Measurements from ENCODE around the gene NAGLU.

GRCh38 chr17:42568341-42569111 lies 32.5 kb downstream of the NAGLU start:
- no peak for TF ChIP-seq CREB1 (IDR thresholded peaks at IDR 0.05; ENCODE audit: low read depth)
- TF ChIP-seq ESRRA (IDR thresholded peaks at IDR 0.05; ENCODE audit: low read length) = no peak
- no peak for TF ChIP-seq TCF12 (IDR thresholded peaks at IDR 0.05; ENCODE audit: low read depth, low read length)
- no peak for TF ChIP-seq TARDBP (IDR thresholded peaks at IDR 0.05; ENCODE audit: borderline replicate concordance)
- TF ChIP-seq EGR1 (IDR thresholded peaks at IDR 0.05; ENCODE audit: borderline replicate concordance in 1 of 2, low read depth in 2 of 2, low read length in 2 of 2) = no peak
- TF ChIP-seq STAT3 (IDR thresholded peaks at IDR 0.05; ENCODE audit: low read depth, low read length) = no peak
- TF ChIP-seq, protein P1, sequence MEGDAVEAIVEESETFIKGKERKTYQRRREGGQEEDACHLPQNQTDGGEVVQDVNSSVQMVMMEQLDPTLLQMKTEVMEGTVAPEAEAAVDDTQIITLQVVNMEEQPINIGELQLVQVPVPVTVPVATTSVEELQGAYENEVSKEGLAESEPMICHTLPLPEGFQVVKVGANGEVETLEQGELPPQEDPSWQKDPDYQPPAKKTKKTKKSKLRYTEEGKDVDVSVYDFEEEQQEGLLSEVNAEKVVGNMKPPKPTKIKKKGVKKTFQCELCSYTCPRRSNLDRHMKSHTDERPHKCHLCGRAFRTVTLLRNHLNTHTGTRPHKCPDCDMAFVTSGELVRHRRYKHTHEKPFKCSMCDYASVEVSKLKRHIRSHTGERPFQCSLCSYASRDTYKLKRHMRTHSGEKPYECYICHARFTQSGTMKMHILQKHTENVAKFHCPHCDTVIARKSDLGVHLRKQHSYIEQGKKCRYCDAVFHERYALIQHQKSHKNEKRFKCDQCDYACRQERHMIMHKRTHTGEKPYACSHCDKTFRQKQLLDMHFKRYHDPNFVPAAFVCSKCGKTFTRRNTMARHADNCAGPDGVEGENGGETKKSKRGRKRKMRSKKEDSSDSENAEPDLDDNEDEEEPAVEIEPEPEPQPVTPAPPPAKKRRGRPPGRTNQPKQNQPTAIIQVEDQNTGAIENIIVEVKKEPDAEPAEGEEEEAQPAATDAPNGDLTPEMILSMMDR (IDR thresholded peaks at IDR 0.05 in 2 of 3, conservative IDR thresholded peaks at IDR 0.05 in 1 of 3; ENCODE audit: control insufficient read depth in 2 of 3, extremely low read depth in 1 of 3, insufficient read depth in 1 of 3, low read depth in 3 of 3, low read length in 3 of 3) = no peak
- no peak for TF ChIP-seq POLR2A (IDR thresholded peaks at IDR 0.05; ENCODE audit: low read depth, low read length)
- TF ChIP-seq EZH2 (IDR thresholded peaks at IDR 0.05; ENCODE audit: borderline replicate concordance, control insufficient read depth, low read depth, low read length) = no peak
- TF ChIP-seq CHD4 (IDR thresholded peaks at IDR 0.05) = no peak
- no peak for TF ChIP-seq ATF7 (IDR thresholded peaks at IDR 0.05; ENCODE audit: low read depth)
- TF ChIP-seq SUZ12 (IDR thresholded peaks at IDR 0.05; ENCODE audit: unreplicated experiment) = no peak
- TF ChIP-seq FOS (IDR thresholded peaks at IDR 0.05; ENCODE audit: borderline replicate concordance, extremely low read depth, insufficient read length) = no peak

Data from GM12878 (cell line).